22Rv1 (cell line): ENCODE results near the gene DCAF7.

ENCODE experiments used
- ZFX ChIP-seq: fragments of 450-650 bp; IDR thresholded peaks from 2 replicates; pipeline ENCODE4 v1.6.1; 2017; ENCODE audit warnings: antibody characterized with exemption, borderline replicate concordance
- TF ChIP-seq, protein P1 (sequence below): fragments of 450-650 bp; IDR thresholded peaks from 2 replicates; pipeline ENCODE4 v1.5.1; 2017; ENCODE audit warnings: mild to moderate bottlenecking

DNA sequence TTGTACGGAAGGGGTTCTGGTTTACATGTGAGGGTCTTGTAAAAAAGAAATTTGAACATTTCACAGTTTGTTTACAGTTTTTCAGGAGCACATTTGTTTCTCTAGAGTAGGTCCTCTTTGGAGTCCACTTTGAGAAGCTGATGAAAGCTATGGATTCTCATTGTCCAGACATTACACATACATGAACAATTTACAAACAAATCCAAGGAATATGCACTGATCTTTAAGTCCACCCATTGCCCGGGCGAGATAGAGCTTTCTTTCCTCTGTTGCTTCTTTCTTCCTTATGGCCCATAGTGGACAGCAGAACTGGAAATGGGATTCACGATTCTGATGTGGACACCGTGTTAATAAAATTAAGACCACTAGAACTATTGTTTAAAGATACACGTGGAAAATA lies 1.9 kb downstream of the DCAF7 start:
- TF ChIP-seq, protein P1, sequence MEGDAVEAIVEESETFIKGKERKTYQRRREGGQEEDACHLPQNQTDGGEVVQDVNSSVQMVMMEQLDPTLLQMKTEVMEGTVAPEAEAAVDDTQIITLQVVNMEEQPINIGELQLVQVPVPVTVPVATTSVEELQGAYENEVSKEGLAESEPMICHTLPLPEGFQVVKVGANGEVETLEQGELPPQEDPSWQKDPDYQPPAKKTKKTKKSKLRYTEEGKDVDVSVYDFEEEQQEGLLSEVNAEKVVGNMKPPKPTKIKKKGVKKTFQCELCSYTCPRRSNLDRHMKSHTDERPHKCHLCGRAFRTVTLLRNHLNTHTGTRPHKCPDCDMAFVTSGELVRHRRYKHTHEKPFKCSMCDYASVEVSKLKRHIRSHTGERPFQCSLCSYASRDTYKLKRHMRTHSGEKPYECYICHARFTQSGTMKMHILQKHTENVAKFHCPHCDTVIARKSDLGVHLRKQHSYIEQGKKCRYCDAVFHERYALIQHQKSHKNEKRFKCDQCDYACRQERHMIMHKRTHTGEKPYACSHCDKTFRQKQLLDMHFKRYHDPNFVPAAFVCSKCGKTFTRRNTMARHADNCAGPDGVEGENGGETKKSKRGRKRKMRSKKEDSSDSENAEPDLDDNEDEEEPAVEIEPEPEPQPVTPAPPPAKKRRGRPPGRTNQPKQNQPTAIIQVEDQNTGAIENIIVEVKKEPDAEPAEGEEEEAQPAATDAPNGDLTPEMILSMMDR: no peak
- TF ChIP-seq ZFX: no peak
